Measurements from ENCODE around the gene CSNK1A1L. TPM values are rescaled to one million over a fixed set of nuclear protein-coding genes. Genes with fewer than 3 reads are reported as not detected.

The CSNK1A1L gene
- total RNA-seq, 1 donor from 2014 or later = not detected

DNA sequence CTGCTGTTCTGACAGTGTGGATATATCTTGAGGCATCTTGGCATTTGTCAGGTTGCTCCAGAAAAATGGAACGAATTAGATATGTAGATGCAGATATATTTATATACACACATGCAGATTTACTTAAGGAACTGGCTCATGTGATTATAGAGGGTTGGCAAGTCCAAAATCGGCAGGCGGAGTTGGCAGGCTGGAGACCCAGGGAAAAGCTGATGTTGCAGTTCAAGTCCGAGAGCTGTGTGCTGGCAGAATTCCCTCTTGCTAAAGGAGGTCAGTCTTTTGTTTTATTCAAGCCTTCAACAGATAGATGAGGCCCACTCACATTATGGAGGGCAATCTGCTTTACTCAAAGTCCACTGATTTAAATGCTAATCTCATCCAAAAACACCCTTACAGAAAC is 24.4 kb upstream of the CSNK1A1L start:
- H3K27ac Mint-ChIP-seq (ENCODE audit: unreplicated experiment) = no peak overlapping the region
- peaks cover 2% of the 10 kb centered on the region for H3K4me1 Mint-ChIP-seq (ENCODE audit: low read depth, unreplicated experiment)
- H3K4me3 Mint-ChIP-seq (ENCODE audit: unreplicated experiment) = no peak overlapping the region
- no peaks in the 10 kb centered on the region for H3K36me3 Mint-ChIP-seq (ENCODE audit: unreplicated experiment)
- TF ChIP-seq, protein P1, sequence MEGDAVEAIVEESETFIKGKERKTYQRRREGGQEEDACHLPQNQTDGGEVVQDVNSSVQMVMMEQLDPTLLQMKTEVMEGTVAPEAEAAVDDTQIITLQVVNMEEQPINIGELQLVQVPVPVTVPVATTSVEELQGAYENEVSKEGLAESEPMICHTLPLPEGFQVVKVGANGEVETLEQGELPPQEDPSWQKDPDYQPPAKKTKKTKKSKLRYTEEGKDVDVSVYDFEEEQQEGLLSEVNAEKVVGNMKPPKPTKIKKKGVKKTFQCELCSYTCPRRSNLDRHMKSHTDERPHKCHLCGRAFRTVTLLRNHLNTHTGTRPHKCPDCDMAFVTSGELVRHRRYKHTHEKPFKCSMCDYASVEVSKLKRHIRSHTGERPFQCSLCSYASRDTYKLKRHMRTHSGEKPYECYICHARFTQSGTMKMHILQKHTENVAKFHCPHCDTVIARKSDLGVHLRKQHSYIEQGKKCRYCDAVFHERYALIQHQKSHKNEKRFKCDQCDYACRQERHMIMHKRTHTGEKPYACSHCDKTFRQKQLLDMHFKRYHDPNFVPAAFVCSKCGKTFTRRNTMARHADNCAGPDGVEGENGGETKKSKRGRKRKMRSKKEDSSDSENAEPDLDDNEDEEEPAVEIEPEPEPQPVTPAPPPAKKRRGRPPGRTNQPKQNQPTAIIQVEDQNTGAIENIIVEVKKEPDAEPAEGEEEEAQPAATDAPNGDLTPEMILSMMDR (IDR thresholded peaks at IDR 0.05; ENCODE audit: partially characterized antibody, unreplicated experiment) = no peak
- H3K27me3 Mint-ChIP-seq (ENCODE audit: unreplicated experiment) = no peaks in the 10 kb centered on the region
- no peaks in the 10 kb centered on the region for H3K9me3 Mint-ChIP-seq (ENCODE audit: unreplicated experiment)
- DNase-seq = no peak

DNA sequence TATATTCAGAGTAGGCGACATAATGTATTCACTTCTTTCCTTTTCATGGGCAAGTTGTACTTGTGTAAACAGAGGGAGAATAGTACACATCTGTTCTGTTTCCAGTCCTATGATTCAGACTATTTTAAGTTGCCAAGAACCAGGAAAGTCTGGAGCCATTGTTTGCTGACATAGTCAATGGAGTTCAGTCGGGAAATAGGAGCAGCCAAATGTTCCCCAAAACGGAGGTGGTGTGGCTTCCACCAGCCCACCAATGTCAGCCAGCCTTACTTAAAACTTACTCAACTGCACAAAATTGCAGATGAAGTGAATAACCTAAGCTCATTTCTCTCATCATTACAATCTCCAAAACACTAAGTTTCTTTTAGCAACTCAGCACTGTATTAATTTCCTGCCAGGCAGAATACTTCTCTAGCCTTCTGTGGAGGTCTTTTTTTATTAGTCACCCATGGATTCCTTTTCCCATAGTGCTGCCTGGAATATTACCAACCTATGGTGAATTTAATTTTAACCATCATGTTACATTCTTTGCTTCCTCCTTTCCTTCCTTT is 22.3 kb upstream of the CSNK1A1L start:
- no peak for DNase-seq
- H3K36me3 Mint-ChIP-seq (ENCODE audit: unreplicated experiment) = no peaks in the 10 kb centered on the region
- peaks cover 2% of the 10 kb centered on the region for H3K4me1 Mint-ChIP-seq (ENCODE audit: low read depth, unreplicated experiment)
- TF ChIP-seq, protein P1 (IDR thresholded peaks at IDR 0.05; ENCODE audit: partially characterized antibody, unreplicated experiment) = no peak
- H3K27ac Mint-ChIP-seq (ENCODE audit: unreplicated experiment) = no peak overlapping the region
- no peaks in the 10 kb centered on the region for H3K9me3 Mint-ChIP-seq (ENCODE audit: unreplicated experiment)
- no peak overlapping the region for H3K4me3 Mint-ChIP-seq (ENCODE audit: unreplicated experiment)
- H3K27me3 Mint-ChIP-seq (ENCODE audit: unreplicated experiment) = no peaks in the 10 kb centered on the region

DNA sequence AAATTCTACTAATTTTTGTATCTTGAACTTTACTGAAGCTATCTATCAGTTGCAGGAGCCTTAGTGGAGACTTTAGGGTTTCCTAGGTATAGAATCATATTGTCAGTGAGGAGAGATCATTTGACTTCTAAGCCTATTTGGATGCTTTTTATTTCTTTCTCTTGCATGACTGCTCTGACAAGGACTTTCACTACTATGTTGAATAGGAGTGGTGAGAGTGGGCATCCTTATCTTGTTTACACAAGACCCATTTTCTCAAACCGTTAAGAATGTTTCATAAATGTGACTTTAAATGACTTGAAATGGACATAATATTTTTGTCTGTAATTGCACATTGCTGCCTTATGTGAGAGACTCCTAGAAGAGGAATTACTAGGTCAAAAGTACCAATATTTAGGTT is 17.9 kb upstream of the CSNK1A1L start:
- Mint-ChIP-seq H3K4me3 (ENCODE audit: unreplicated experiment) (no peak overlapping the region), H3K9me3 (ENCODE audit: unreplicated experiment) (peaks cover 4% of the 10 kb centered on the region), H3K4me1 (ENCODE audit: low read depth, unreplicated experiment) (peaks cover 2% of the 10 kb centered on the region), H3K36me3 (ENCODE audit: unreplicated experiment) (no peaks in the 10 kb centered on the region), H3K27ac (ENCODE audit: unreplicated experiment) (no peak overlapping the region), H3K27me3 (ENCODE audit: unreplicated experiment) (no peaks in the 10 kb centered on the region)
- no peak for DNase-seq
- TF ChIP-seq, protein P1 (IDR thresholded peaks at IDR 0.05; ENCODE audit: partially characterized antibody, unreplicated experiment) = no peak

DNA sequence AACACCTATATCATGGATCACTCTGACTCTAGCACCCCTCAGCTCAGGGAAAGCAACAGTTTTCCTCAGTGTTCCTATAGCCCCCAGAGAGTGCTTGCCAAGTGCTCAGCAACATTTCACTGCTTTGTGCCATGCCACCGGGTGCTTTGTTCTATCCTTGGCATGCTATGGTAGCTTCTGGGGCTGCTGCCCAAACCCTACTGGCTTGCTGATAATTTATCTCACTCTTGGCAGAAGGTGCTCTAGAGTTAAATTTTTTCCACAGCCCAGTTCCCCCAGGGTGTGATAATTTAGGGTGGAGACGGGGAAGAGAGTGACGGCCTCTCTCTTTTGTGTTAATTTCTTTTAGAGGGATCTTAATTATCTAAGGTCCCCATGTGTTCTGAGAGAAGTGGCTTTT is 12.6 kb upstream of the CSNK1A1L start:
- Mint-ChIP-seq H3K9me3 (ENCODE audit: unreplicated experiment) (peaks cover 4% of the 10 kb centered on the region), H3K4me3 (ENCODE audit: unreplicated experiment) (no peak overlapping the region), H3K27ac (ENCODE audit: unreplicated experiment) (no peak overlapping the region), H3K27me3 (ENCODE audit: unreplicated experiment) (no peaks in the 10 kb centered on the region), H3K36me3 (ENCODE audit: unreplicated experiment) (no peaks in the 10 kb centered on the region), H3K4me1 (ENCODE audit: low read depth, unreplicated experiment) (peaks cover 2% of the 10 kb centered on the region)
- TF ChIP-seq, protein P1 (IDR thresholded peaks at IDR 0.05; ENCODE audit: partially characterized antibody, unreplicated experiment) = no peak
- no peak for DNase-seq

DNA sequence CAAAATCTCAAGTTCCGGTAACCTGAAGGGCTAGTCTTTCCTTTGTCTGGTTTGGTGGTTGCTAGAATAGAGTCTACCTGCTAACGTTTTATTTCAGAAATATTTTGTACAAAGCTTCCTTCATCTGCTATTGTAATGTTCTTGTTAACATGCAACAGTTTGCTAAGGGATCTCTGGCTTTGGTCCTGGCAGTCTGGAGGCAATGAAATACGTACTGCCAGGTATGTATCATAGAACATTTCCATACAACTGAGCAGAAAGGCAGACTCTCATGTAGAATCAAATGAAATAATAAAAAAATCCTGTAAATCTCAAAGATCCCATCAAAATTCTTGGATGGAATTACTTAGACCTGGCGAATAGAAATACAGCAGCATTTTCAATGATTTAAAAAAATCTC is 8.8 kb upstream of the CSNK1A1L start:
- no peaks in the 10 kb centered on the region for H3K9me3 Mint-ChIP-seq (ENCODE audit: unreplicated experiment)
- H3K4me1 Mint-ChIP-seq (ENCODE audit: low read depth, unreplicated experiment) = peaks cover 4% of the 10 kb centered on the region
- no peaks in the 10 kb centered on the region for H3K27me3 Mint-ChIP-seq (ENCODE audit: unreplicated experiment)
- no peak for DNase-seq
- TF ChIP-seq, protein P1 (IDR thresholded peaks at IDR 0.05; ENCODE audit: partially characterized antibody, unreplicated experiment) = no peak
- H3K4me3 Mint-ChIP-seq (ENCODE audit: unreplicated experiment) = no peak overlapping the region
- H3K36me3 Mint-ChIP-seq (ENCODE audit: unreplicated experiment) = no peaks in the 10 kb centered on the region
- no peak overlapping the region for H3K27ac Mint-ChIP-seq (ENCODE audit: unreplicated experiment)

All from glutamatergic neuron (in vitro differentiated cells).